ENCODE data around the gene FHOD3.
"Not testable (repeated sequence)": the region's sequence is repeated elsewhere in the genome, so short reads cannot be mapped to it uniquely, and the experiment has no call there.

The FHOD3 gene

DNA sequence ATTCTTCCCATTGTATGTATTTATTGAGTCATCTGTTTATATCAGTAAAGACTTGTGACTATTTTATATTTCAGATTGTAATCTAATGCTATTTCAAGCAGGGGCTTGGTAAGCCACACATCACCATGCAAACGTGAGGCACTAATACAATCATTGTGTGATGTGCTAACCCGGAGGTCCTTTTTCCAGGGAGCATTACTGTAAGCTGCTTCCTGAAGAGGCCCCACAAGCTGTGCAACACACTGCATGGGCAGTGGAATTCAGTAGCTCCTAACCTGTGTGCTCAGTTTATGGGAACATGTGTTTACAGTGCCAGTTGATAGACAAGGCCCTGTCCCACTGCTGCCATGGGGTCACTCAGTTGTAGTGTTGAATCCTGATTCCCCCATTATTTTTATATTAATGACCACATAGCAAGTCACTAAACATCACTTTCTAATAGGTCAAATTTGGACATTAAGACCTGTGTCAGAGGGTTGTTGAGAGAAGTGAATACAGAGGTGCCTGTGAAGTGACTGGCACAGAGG lies 162.9 kb downstream of the FHOD3 start:
- no peak for DNase-seq (ENCODE audit: insufficient read length)
- TF ChIP-seq POLR2AphosphoS5 (IDR thresholded peaks at IDR 0.05; ENCODE audit: low read depth, low read length), result no peak
- no peak for TF ChIP-seq TAF1 (IDR thresholded peaks at IDR 0.05; ENCODE audit: borderline replicate concordance, low read depth, low read length)
- TF ChIP-seq POLR2A (IDR thresholded peaks at IDR 0.05; ENCODE audit: low read depth, low read length), result no peak
- FAIRE-seq, result no peak

DNA sequence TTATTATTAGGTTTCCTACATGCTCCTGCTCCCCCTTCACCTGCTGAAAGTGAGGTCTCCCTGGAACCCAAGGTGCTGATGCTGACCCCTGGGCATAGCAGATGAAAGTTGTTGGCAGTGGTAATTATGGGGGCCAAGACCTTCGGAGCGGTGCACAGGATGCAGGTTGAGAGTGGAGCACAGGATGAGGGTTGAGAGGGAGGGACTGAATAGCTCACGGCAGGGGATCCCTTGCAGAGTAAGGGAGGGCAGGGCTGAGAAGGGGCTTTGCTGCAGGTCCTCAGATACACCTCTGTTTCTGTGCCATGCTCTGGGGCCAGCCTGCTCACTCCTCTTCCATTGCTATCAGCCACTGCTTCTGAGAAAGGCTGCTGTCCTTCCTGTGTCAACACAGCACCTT lies 163.3 kb downstream of the FHOD3 start:
- DNase-seq (ENCODE audit: insufficient read length) (no peak), FAIRE-seq (no peak)
- no peak for TF ChIP-seq POLR2A (IDR thresholded peaks at IDR 0.05; ENCODE audit: low read depth, low read length)
- no peak for TF ChIP-seq TAF1 (IDR thresholded peaks at IDR 0.05; ENCODE audit: borderline replicate concordance, low read depth, low read length)
- TF ChIP-seq POLR2AphosphoS5 (IDR thresholded peaks at IDR 0.05; ENCODE audit: low read depth, low read length), result no peak

DNA sequence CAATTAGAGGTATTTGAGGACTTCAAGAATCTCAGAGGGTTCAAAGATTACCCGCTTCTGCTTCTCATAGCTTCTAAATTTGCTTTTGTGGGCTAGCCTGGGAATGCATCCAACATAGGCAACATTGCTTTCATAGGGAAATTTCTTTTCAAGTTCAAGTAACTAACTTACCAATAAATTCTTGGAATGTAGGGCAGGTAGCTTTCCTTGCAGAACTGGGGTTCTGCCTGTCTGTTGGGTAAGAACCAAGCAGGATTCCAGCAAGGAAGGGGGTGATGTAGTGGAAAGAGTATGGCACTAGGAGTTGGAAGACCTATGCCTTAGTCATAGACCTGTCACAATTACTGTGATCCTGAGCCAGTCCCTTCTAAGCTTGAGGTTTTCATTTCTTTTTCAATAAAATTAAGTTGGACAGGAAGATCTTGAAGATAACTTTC lies 164.1 kb downstream of the FHOD3 start:
- FAIRE-seq, result no peak
- DNase-seq (ENCODE audit: insufficient read length), result no peak
- TF ChIP-seq POLR2A (IDR thresholded peaks at IDR 0.05; ENCODE audit: low read depth, low read length) (no peak), POLR2AphosphoS5 (IDR thresholded peaks at IDR 0.05; ENCODE audit: low read depth, low read length) (no peak), TAF1 (IDR thresholded peaks at IDR 0.05; ENCODE audit: borderline replicate concordance, low read depth, low read length) (no peak)

DNA sequence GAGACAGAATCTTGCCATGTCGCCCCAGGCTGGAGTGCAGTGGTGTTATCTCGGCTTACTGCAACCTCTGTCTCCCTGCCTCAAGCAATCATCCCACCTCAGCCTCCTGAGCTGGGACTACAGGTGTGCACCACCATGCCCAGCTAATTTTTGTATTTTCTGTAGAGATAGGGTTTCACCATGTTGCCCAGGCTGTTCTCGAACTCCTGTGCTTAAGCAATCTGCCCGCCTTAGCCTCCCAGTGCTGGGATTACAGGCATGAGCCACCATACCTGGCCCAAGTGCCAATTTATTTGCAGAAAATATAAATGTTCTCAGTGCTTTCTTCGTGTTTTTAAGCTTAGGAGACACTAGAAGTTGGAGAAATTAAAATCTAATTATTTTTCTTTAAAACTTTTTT lies 166.0 kb downstream of the FHOD3 start:
- not testable (repeated sequence) for FAIRE-seq; DNase-seq (ENCODE audit: insufficient read length)

DNA sequence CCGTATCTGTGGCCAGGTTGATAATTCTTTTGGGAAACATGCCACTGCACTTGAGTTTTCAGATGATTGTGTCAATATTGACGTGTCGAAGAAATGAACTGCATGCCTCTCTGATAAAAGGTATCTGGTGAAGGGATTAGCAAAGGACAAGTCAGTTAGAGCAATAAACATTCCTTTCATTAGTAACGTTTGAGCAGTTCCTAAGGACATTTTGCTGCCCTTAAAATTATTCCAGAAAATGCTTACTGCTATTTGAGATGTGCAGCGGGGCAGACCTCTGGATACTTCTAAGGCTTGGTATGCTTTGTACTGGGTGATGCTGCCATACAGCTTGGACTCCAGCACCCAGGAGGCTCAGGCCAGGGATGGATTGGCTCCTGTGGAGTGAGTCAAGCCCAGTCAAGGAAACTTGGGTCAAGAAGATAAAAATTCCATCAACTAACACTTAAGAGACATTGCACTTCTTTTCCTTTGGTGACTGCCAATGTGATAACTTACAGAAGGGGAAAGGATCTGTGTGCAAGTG lies 166.7 kb downstream of the FHOD3 start:
- DNase-seq (ENCODE audit: insufficient read length), result no peak
- no peak for FAIRE-seq
- TF ChIP-seq POLR2AphosphoS5 (IDR thresholded peaks at IDR 0.05; ENCODE audit: low read depth, low read length) (no peak), TAF1 (IDR thresholded peaks at IDR 0.05; ENCODE audit: borderline replicate concordance, low read depth, low read length) (no peak), POLR2A (IDR thresholded peaks at IDR 0.05; ENCODE audit: low read depth, low read length) (no peak)

DNA sequence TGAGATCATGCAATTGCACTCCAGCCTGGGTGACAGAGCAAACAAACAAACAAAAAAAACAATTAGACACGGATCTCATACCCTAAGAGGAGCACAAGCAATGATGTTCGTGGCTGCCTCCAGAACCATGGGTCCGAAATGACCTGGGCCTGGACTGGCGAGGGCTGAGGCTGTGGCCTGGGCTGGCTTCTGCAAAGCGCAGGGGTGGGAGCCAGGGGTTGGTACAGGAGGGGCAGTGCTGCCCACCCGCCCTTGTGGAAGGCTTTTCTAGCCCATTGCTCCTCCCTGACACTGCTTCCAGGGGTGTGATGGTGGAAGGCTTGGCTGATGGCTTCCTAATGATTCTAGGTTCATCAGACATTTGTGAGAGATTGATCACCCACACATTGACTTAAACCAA lies 167.8 kb downstream of the FHOD3 start:
- no peak for DNase-seq (ENCODE audit: insufficient read length)
- TF ChIP-seq POLR2AphosphoS5 (IDR thresholded peaks at IDR 0.05; ENCODE audit: low read depth, low read length) (no peak), POLR2A (IDR thresholded peaks at IDR 0.05; ENCODE audit: low read depth, low read length) (no peak), TAF1 (IDR thresholded peaks at IDR 0.05; ENCODE audit: borderline replicate concordance, low read depth, low read length) (no peak)
- no peak for FAIRE-seq

DNA sequence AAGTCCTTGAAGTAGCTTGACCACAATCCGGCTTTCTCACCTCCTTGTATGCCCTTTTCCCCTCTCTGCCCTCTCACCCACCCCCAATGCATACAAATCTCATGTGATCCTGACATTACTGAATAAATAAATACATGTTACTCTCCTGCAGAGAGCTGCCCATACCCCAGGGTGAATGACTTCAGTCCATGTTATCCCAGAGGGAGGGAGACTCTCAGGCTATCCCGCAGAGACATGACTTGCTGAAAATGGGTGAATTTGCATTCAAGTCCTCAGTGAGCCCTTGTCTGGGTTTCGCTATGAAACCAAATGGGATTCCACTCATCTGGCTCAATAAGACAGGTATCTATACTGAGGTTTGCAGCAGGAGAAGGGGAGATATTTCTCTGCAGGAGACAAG lies 168.5 kb downstream of the FHOD3 start:
- no peak for TF ChIP-seq TAF1 (IDR thresholded peaks at IDR 0.05; ENCODE audit: borderline replicate concordance, low read depth, low read length)
- no peak for TF ChIP-seq POLR2A (IDR thresholded peaks at IDR 0.05; ENCODE audit: low read depth, low read length)
- no peak for TF ChIP-seq POLR2AphosphoS5 (IDR thresholded peaks at IDR 0.05; ENCODE audit: low read depth, low read length)
- FAIRE-seq (no peak), DNase-seq (ENCODE audit: insufficient read length) (no peak)

DNA sequence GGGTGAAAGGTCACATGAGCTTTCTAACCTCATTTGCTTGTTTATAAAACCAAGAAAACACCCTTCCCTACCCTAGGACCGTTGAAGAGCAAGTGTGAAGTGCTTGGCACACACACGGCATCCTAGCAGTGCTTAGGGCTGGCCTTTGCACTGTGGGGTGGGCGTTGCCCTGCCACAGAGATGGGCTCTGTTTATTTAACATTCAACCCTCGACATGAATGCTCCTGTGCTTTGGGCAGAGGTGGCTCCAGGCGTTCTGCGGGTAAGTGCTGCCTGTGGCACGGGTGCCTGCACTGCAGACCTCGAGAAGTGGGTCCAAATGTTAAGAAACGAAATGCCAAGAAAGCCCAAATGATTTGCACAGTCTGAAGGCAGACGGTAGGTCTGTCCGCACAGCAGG lies 170.1 kb downstream of the FHOD3 start:
- TF ChIP-seq POLR2A (IDR thresholded peaks at IDR 0.05; ENCODE audit: low read depth, low read length), result no peak
- TF ChIP-seq POLR2AphosphoS5 (IDR thresholded peaks at IDR 0.05; ENCODE audit: low read depth, low read length), result no peak
- TF ChIP-seq TAF1 (IDR thresholded peaks at IDR 0.05; ENCODE audit: borderline replicate concordance, low read depth, low read length), result no peak
- no peak for DNase-seq (ENCODE audit: insufficient read length)
- FAIRE-seq, result no peak

DNA sequence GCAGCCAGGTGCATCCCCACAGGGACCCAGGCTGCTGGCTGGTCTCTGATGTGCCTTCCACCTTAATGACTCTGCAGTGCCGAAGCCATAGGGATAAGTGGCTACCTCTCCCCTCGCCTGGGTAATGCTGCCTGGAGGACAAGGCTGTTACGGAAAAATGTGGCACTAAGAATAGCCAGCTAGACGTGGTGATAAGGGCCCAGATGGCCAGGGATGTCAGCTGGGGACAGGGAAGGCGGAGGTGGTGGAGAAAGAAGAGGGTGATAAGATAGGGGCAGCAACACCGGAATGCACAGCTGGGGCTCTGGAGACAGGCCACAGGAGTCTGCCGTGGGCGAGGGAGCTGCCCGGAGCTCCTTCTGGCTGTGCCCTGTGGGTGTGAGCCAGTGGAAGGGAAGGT lies 170.6 kb downstream of the FHOD3 start:
- FAIRE-seq, result no peak
- TF ChIP-seq POLR2A (IDR thresholded peaks at IDR 0.05; ENCODE audit: low read depth, low read length) (no peak), TAF1 (IDR thresholded peaks at IDR 0.05; ENCODE audit: borderline replicate concordance, low read depth, low read length) (no peak), POLR2AphosphoS5 (IDR thresholded peaks at IDR 0.05; ENCODE audit: low read depth, low read length) (no peak)
- no peak for DNase-seq (ENCODE audit: insufficient read length)

DNA sequence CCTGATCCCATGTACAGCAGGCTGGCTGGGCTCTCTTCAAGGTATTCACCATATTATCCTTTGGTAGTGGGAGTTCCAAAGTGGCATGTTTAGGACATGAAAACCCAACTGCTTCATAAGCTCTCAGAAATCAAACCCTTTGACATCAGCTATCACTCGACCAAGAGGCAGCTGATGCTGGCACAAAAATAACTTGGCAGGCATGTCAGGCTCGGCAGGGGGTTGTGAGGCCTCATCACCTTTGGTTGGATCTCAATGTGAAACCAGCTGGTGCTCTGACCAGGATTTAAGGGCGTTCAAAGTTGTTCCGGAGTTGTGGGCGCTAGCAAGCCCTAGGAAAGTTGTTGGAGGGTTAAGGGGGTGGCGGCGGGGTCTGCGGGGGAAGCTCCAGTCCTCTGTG lies 171.9 kb downstream of the FHOD3 start:
- TF ChIP-seq POLR2A (IDR thresholded peaks at IDR 0.05; ENCODE audit: low read depth, low read length) (no peak), POLR2AphosphoS5 (IDR thresholded peaks at IDR 0.05; ENCODE audit: low read depth, low read length) (no peak), TAF1 (IDR thresholded peaks at IDR 0.05; ENCODE audit: borderline replicate concordance, low read depth, low read length) (no peak)
- FAIRE-seq (no peak), DNase-seq (ENCODE audit: insufficient read length) (no peak)

DNA sequence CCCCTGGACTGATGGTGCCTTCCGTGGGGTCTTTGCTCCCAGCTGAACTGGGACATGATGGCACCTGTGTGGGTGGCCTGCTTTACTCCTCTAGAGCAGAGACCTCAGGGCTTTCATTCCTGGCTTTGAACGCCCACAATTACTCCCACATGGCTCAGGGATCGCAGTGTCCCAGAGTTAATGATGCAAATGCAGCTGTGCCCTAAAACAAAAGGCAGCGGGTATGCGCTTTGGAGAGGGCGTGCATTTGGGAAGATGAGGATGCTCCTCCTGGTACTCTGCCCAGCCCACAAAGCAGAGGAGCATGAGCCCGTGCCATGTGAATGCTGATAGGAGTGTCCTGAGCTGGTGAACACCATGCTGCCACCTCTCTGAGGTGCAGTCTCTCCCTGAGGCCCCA lies 173.4 kb downstream of the FHOD3 start:
- no peak for FAIRE-seq

DNA sequence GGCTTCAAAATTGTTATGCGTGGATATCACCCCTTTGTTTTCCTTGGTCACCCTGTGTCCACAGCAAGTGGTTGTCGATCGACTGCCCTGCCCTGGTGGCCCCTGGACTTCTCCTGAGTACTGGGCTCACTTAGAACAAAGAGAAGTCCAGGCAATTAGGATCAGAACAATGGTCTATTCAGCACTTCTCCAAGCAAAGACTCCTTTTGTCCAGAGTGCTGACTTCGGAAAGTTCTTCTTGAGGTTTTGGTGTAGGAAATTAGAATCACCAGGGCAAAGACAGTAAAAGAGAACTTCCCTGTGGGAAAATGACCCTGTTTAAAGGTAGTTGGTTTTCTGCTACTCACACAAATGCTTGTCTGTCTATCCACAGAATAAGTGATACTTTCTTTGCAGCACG lies 173.9 kb downstream of the FHOD3 start:
- FAIRE-seq, result no peak
- TF ChIP-seq POLR2AphosphoS5 (IDR thresholded peaks at IDR 0.05; ENCODE audit: low read depth, low read length) (no peak), TAF1 (IDR thresholded peaks at IDR 0.05; ENCODE audit: borderline replicate concordance, low read depth, low read length) (no peak), POLR2A (IDR thresholded peaks at IDR 0.05; ENCODE audit: low read depth, low read length) (no peak)
- DNase-seq (ENCODE audit: insufficient read length), result no peak

More for the DNA sequence above, 173.4 kb downstream of the FHOD3 start:
- no peak for DNase-seq (ENCODE audit: insufficient read length)
- TF ChIP-seq POLR2A (IDR thresholded peaks at IDR 0.05; ENCODE audit: low read depth, low read length) (no peak), POLR2AphosphoS5 (IDR thresholded peaks at IDR 0.05; ENCODE audit: low read depth, low read length) (no peak), TAF1 (IDR thresholded peaks at IDR 0.05; ENCODE audit: borderline replicate concordance, low read depth, low read length) (no peak)

DNA sequence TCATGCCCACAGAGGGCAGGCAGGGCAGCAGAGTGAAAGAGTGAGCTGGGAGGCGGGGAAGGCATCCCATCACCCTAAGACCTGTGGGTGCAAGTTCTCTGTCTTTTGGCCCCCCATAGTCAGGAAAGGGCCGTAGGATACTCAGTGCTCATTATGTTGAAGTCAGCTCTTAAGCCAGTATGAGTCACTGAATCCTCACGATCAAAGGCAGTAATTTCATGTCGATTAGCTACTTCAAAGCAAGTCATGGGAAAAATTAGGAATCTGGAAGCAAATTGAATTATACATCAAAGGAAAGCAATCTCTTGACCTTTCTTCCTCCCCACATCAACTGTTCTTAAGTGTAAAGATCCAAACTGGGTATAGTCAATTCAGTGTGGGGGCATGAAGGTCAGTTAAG lies 178.9 kb downstream of the FHOD3 start:
- DNase-seq (ENCODE audit: insufficient read length) (no peak), FAIRE-seq (no peak)
- TF ChIP-seq POLR2A (IDR thresholded peaks at IDR 0.05; ENCODE audit: low read depth, low read length) (no peak), POLR2AphosphoS5 (IDR thresholded peaks at IDR 0.05; ENCODE audit: low read depth, low read length) (no peak), TAF1 (IDR thresholded peaks at IDR 0.05; ENCODE audit: borderline replicate concordance, low read depth, low read length) (no peak)

All from GM12892 (cell line).